Measurements from ENCODE around the gene ITPA.

The ITPA gene

GRCh38 chr20:3209257-3209945 is at the start of gene ITPA:
TSS of gene ITPA (plus strand) at chr20:3209498. CDS start at chr20:3209552, 54 bp downstream.
- peak; percentile 85 for FAIRE-seq
- peak; percentile 72 for DNase-seq (ENCODE audit: extremely low spot score, insufficient read length, low read depth)

- DNase-seq (ENCODE audit: extremely low spot score, insufficient read length, low read depth) (no peak), FAIRE-seq (no peak)
Observed at GRCh38 chr20:3160418-3160817, 48.9 kb upstream of the ITPA start.

- DNase-seq (ENCODE audit: extremely low spot score, insufficient read length, low read depth) (no peak), FAIRE-seq (no peak)
Observed at GRCh38 chr20:3161316-3162079, 47.8 kb upstream of the ITPA start.

GRCh38 chr20:3162080-3162611 is 47.2 kb upstream of the ITPA start:
- DNase-seq (ENCODE audit: extremely low spot score, insufficient read length, low read depth) (no peak), FAIRE-seq (no peak)

- DNase-seq (ENCODE audit: extremely low spot score, insufficient read length, low read depth) (no peak), FAIRE-seq (no peak)
Observed at GRCh38 chr20:3163099-3164042, 45.9 kb upstream of the ITPA start.

GRCh38 chr20:3164043-3164762 is 45.1 kb upstream of the ITPA start:
- FAIRE-seq (no peak), DNase-seq (ENCODE audit: extremely low spot score, insufficient read length, low read depth) (no peak)

- FAIRE-seq (no peak), DNase-seq (ENCODE audit: extremely low spot score, insufficient read length, low read depth) (no peak)
Observed at GRCh38 chr20:3164763-3165410, 44.4 kb upstream of the ITPA start.

GRCh38 chr20:3165473-3166337 is 43.6 kb upstream of the ITPA start:
- no peak for DNase-seq (ENCODE audit: extremely low spot score, insufficient read length, low read depth)

GRCh38 chr20:3166338-3166912 is 42.9 kb upstream of the ITPA start:
- FAIRE-seq = no peak
- no peak for DNase-seq (ENCODE audit: extremely low spot score, insufficient read length, low read depth)

More at GRCh38 chr20:3165473-3166337, 43.6 kb upstream of the ITPA start:
- FAIRE-seq = no peak

- no peak for FAIRE-seq
Observed at GRCh38 chr20:3166913-3167342, 42.4 kb upstream of the ITPA start.

GRCh38 chr20:3167738-3168078 is 41.6 kb upstream of the ITPA start:
- DNase-seq (ENCODE audit: extremely low spot score, insufficient read length, low read depth) (no peak), FAIRE-seq (no peak)

More at GRCh38 chr20:3166913-3167342, 42.4 kb upstream of the ITPA start:
- no peak for DNase-seq (ENCODE audit: extremely low spot score, insufficient read length, low read depth)

- FAIRE-seq = no peak
- no peak for DNase-seq (ENCODE audit: extremely low spot score, insufficient read length, low read depth)
Observed at GRCh38 chr20:3168079-3168828, 41.0 kb upstream of the ITPA start.

GRCh38 chr20:3168829-3169590 is 40.3 kb upstream of the ITPA start:
- no peak for FAIRE-seq
- no peak for DNase-seq (ENCODE audit: extremely low spot score, insufficient read length, low read depth)

GRCh38 chr20:3171391-3172125 is 37.7 kb upstream of the ITPA start:
- FAIRE-seq = no peak
- DNase-seq (ENCODE audit: extremely low spot score, insufficient read length, low read depth) = no peak

- no peak for DNase-seq (ENCODE audit: extremely low spot score, insufficient read length, low read depth)
- FAIRE-seq = no peak
Observed at GRCh38 chr20:3172126-3172932, 37.0 kb upstream of the ITPA start.
